ENCODE measurements around the gene PLP2. TPM values are rescaled to one million over a fixed set of nuclear protein-coding genes. Genes with fewer than 3 reads are reported as not detected.
A peak's percentile ranks its signal among the peaks of the same experiment; 100 is the strongest.

PLP2 gene
- total and polyA plus RNA-seq, 2 of the 4 experiments (the other 2 are of a cell fraction): 22.6 to 156 TPM

- Histone ChIP-seq H3K4ac (ENCODE audit: low read depth, low read length) (peak overlapping the region; percentile 89), H2BK15ac (ENCODE audit: low read depth, low read length) (no peak overlapping the region), H2AFZ (replicated peaks; ENCODE audit: low read length, poor library complexity) (peak overlapping the region; percentile 88), H3K18ac (ENCODE audit: low read depth, low read length) (no peak overlapping the region), H2AK9ac (replicated peaks; ENCODE audit: low read depth, low read length, poor library complexity) (peak overlapping the region; percentile 87), H3K23ac (ENCODE audit: low read depth, low read length) (no peak overlapping the region), H3K4me3 (ENCODE audit: insufficient read depth, low read depth, low read length) (peak overlapping the region; percentile 64), H4K91ac (ENCODE audit: insufficient read depth, low read depth, low read length) (no peak overlapping the region; the same call in 1 of the 2 replicates), H2AK5ac (ENCODE audit: low read depth, low read length) (peak overlapping the region; percentile 57; the same call in 1 of the 2 replicates), H3K79me1 (ENCODE audit: low read depth in 1 of 2, low read length in 2 of 2) (no peaks in the 10 kb centered on the region; a peak in 1 of 4 replicates), H3K14ac (replicated peaks; ENCODE audit: low read depth, low read length) (peak overlapping the region; percentile 63), H3K36me3 (ENCODE audit: control insufficient read depth, insufficient read depth, low read length) (no peaks in the 10 kb centered on the region), H3K27me3 (ENCODE audit: control insufficient read depth, insufficient read depth, low read length) (no peaks in the 10 kb centered on the region), H2BK20ac (ENCODE audit: low read depth, low read length) (no peak overlapping the region), H3K9me1 (ENCODE audit: insufficient read depth, low read length) (no peaks in the 10 kb centered on the region), H4K5ac (ENCODE audit: low read depth, low read length) (no peak overlapping the region; the same call in 1 of the 2 replicates), H4K8ac (ENCODE audit: low read depth in 2 of 2, low read length in 2 of 2) (peak overlapping the region; percentile 29 to 91; a peak in 2 of 4 replicates), H4K20me1 (ENCODE audit: insufficient read depth, low read length) (no peaks in the 10 kb centered on the region), H3K27ac (ENCODE audit: insufficient read depth, low read length) (peak overlapping the region; percentile 65), H3K9ac (ENCODE audit: low read depth, low read length) (peak overlapping the region; percentile 75), H2BK5ac (ENCODE audit: low read depth, low read length, poor library complexity, severe bottlenecking) (peak overlapping the region; percentile 51), H3K56ac (ENCODE audit: extremely low read depth, insufficient read depth, low read length) (peak overlapping the region; percentile 62; the same call in 1 of the 2 replicates), H2BK120ac (ENCODE audit: low read depth, low read length) (no peak overlapping the region), H3K4me1 (ENCODE audit: control insufficient read depth, insufficient read depth, low read length) (no peaks in the 10 kb centered on the region; the same call in 1 of the 2 replicates), H3K4me2 (ENCODE audit: low read depth, low read length) (no peak overlapping the region), H3K9me3 (ENCODE audit: control insufficient read depth, insufficient read depth, low read length) (no peaks in the 10 kb centered on the region)
- DNase-seq (peak; percentile 100), ATAC-seq (ENCODE audit: low read depth) (peak; percentile 90)
- intact Hi-C loops (cut with micrococcal nuclease): loop anchor here (5.0 kb wide), 1 partner anchor 561 kb away; no protein-coding TSS in a partner anchor
- ChIA-PET CTCF (no interaction called here), POLR2A (ENCODE audit: unreplicated experiment) (interaction anchor here (0.5 to 1.0 kb wide), 3 partner anchors 24 to 692 kb away, joined by 3 to 5 read pairs (median 3); partner anchors contain the start of gene GRIPAP1)
- TF ChIP-seq ELK1 (IDR thresholded peaks at IDR 0.05; ENCODE audit: borderline replicate concordance, low read depth, low read length): no peak
- TF ChIP-seq MAZ (IDR thresholded peaks at IDR 0.05; ENCODE audit: borderline replicate concordance, low read depth, low read length): peak; percentile 57; the same call in 1 of the 2 replicates
- TF ChIP-seq MXI1 (IDR thresholded peaks at IDR 0.05; ENCODE audit: borderline replicate concordance, low read depth, low read length): no peak
- TF ChIP-seq POLR2A (IDR thresholded peaks at IDR 0.05; ENCODE audit: low read depth, low read length): peak; percentile 33; the same call in 1 of the 2 replicates
- peak; percentile 35; the same call in 1 of the 2 replicates for TF ChIP-seq FOS (IDR thresholded peaks at IDR 0.05; ENCODE audit: low read depth, low read length)
- in situ Hi-C loops (cut with MboI; ENCODE audit: low sequenced_read_pairs): no loop called here
- dilution Hi-C loops (cut with HindIII; ENCODE audit: low sequenced_read_pairs, unreplicated experiment): no loop called here
- WGBS, 2 experiments (ENCODE audit: extremely low coverage in 2 of 2, insufficient read length in 1 of 2): 27% methylated on average over 24 of the region's 32 CpGs; no CpG with 5 or more reads in 1 of the 2 experiments
- BruUV-seq (replicated peaks): no TSS peak
Observed at GRCh38 chrX:49190821-49191573, 19.3 kb downstream of the PLP2 start.

Data from IMR-90 (cell line).